Breast epithelium (tissue), 4 donors: ENCODE results near the gene PPM1F. TPM values are rescaled to one million over a fixed set of nuclear protein-coding genes. Genes with fewer than 3 reads are reported as not detected.

ENCODE experiments used
- DNase-seq, 2 donors: peaks; one replicate each; pipeline ENCODE4 v3.0.0-alpha.2; 2019; ENCODE audit warnings: low spot score in 2 of 2
- H3K27ac ChIP-seq, 2 donors: fragments of 200-600 bp; sonication (generic) in 1 of 2; one replicate each; pipeline ENCODE4 v1.5.1; 2016 to 2019; ENCODE audit warnings: mild to moderate bottlenecking in 1 of 2
- H3K27me3 ChIP-seq, 2 donors: fragments of 200-600 bp; sonication (generic) in 1 of 2; one replicate each; pipeline versions ENCODE4 v1.5.1 to v1.6.0; 2017 to 2019; ENCODE audit warnings: control low read depth in 1 of 2, mild to moderate bottlenecking in 1 of 2
- H3K36me3 ChIP-seq: fragments of 200-600 bp; one replicate; pipeline ENCODE4 v1.5.1; 2019
- H3K4me1 ChIP-seq, 2 donors: fragments of 200-600 bp; sonication (generic); one replicate each; pipeline ENCODE4 v1.5.1; 2016 to 2019; ENCODE audit warnings: control low read depth in 1 of 2
- H3K4me3 ChIP-seq, 3 donors: fragments of 200-600 bp; sonication (generic); 1 replicate in 2 of 3; 2 replicates in 1 of 3; pipeline ENCODE4 v1.5.1; 2016 to 2019; ENCODE audit warnings: mild to moderate bottlenecking in 3 of 3, moderate library complexity in 2 of 3
- H3K9me3 ChIP-seq, 2 donors: fragments of 200-600 bp; sonication (generic) in 1 of 2; one replicate each; pipeline ENCODE4 v1.5.1; 2016 to 2019; ENCODE audit warnings: control low read depth in 1 of 2
- POLR2A ChIP-seq: fragments of 450-650 bp; IDR thresholded peaks from one replicate; pipeline ENCODE4 v1.6.1; 2016; ENCODE audit warnings: antibody characterized with exemption, mild to moderate bottlenecking, moderate library complexity
- POLR2AphosphoS5 ChIP-seq, 3 donors: sonication (generic); formaldehyde crosslinking; IDR thresholded peaks; one replicate each; pipeline ENCODE4 v1.6.1; 2017; ENCODE audit warnings: antibody characterized with exemption in 3 of 3
- intact Hi-C: fragments of 100-400 bp; cut with DNase I; formaldehyde crosslinking; loops from one replicate; pipeline ENCODE4 v1.15.1; 2023; ENCODE audit warnings: low total_unique reads
- total RNA-seq, 3 donors: library from RNA; depleted of rRNA; stranded (reverse); fragments of >200 nt; gene quantifications; one replicate each; pipeline ENCODE4 v1.1.0, GENCODE V29; 2016
- TF ChIP-seq, protein P1 (sequence below), 3 donors: fragments of 450-650 bp; IDR thresholded peaks; one replicate each; pipeline ENCODE4 v1.5.1; 2016 to 2017; ENCODE audit warnings: antibody characterized with exemption in 3 of 3, mild to moderate bottlenecking in 3 of 3, moderate library complexity in 3 of 3

Gene PPM1F
- total RNA-seq, 3 donors from 2014 or later: 24.3 to 45.2 (median 28.1) TPM

DNA sequence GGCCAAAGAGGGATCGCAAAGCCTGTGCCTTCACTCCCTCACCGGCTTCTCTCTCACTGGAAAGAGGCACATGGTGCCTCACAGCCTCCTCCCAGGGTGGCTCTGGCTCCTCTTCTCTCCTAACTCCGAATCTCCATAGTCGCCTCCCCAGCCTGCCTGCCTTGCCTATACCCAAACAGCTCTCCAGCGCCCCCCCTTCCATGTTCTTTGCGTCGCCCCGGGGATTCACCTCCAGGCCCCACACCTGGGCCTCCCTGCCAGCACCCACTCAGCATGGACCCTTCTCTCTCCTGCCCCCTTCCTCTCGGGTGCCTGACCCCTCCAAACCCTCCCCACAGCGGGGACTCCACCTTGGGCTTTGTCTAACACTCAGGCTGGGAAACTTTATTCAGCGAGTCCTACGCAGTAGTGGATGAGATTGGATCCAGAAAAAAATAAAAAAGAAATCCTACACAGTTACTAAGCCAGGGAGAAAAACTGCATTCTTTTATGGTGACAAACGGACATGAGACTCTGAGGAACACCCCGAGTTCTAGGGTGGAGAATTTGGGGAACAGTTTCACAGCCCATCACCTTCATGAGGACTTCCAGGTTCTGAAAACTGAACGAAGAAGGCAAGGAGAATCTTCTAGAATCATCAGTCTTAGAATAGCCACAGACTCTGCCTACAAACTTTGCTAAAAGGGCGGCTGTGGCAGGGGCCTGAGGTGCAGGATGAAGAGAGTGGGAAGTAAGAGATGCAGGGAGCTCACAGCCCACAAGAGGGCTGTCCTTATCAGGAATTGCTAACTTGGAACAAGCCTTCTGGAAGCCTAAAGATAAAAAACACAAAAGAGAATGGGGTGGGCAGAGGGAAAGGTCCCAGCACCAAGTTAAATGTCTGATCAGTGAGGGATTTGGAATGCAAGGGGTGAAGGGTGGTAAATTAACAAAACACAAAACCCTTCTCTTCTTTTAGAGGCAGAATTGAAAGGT is 5.3 kb downstream of the PPM1F start:
- Histone ChIP-seq H3K4me1 (peaks cover 7 to 17% of the 10 kb centered on the region in 2 donors), H3K27me3 (no peaks in the 10 kb centered on the region), H3K36me3 (no peaks in the 10 kb centered on the region), H3K27ac (peak overlapping the region; percentile 90 to 97), H3K4me3 (peak overlapping the region in 1 of 3 donors; percentile 26), H3K9me3 (no peaks in the 10 kb centered on the region)
- DNase-seq: no peak
- intact Hi-C loops: no loop called here
- TF ChIP-seq POLR2A (no peak), POLR2AphosphoS5 (IDR thresholded peaks at IDR 0.05) (no peak)
- TF ChIP-seq, protein P1, sequence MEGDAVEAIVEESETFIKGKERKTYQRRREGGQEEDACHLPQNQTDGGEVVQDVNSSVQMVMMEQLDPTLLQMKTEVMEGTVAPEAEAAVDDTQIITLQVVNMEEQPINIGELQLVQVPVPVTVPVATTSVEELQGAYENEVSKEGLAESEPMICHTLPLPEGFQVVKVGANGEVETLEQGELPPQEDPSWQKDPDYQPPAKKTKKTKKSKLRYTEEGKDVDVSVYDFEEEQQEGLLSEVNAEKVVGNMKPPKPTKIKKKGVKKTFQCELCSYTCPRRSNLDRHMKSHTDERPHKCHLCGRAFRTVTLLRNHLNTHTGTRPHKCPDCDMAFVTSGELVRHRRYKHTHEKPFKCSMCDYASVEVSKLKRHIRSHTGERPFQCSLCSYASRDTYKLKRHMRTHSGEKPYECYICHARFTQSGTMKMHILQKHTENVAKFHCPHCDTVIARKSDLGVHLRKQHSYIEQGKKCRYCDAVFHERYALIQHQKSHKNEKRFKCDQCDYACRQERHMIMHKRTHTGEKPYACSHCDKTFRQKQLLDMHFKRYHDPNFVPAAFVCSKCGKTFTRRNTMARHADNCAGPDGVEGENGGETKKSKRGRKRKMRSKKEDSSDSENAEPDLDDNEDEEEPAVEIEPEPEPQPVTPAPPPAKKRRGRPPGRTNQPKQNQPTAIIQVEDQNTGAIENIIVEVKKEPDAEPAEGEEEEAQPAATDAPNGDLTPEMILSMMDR (IDR thresholded peaks at IDR 0.05): peak in 2 of 3 donors; percentile 6 to 41

DNA sequence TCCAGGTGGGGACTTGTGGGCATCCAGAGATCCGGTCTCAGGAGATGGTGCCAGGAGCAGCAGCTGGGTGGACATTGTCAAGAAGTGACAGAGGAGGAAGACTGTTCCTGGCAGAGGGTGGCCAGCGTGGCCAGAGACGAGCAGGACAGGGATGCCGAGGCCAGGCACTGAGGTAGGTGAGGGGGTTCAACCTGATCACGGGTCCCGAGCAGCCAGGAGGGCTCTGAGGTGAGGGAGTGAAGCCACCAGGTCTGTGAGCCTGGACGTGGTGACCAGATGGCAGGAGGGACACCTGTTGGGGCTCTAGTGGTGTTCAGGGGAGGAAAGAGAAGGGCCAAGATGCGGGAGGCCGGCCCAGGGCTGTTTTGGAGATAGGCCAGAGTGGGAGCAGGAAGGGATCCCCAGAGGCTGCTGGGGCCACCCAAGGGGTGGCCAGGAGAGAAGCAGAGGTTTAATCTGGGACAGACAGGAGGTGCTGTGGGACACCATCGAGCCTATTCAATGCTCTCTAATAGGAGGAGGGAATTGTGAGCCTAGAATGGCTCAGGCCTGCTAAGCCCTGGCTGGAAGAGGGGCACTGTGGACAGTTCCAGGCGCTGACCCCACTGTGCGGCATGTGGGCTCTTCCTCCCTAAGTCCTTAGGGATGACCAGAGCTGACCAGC is 6.3 kb downstream of the PPM1F start:
- H3K36me3 ChIP-seq: no peaks in the 10 kb centered on the region
- no peaks in the 10 kb centered on the region for H3K9me3 ChIP-seq
- TF ChIP-seq, protein P1 (IDR thresholded peaks at IDR 0.05): no peak
- TF ChIP-seq POLR2A (no peak), POLR2AphosphoS5 (IDR thresholded peaks at IDR 0.05) (no peak)
- no peak for DNase-seq
- intact Hi-C loops: no loop called here
- peak overlapping the region in 1 of 3 donors; percentile 26 for H3K4me3 ChIP-seq
- H3K27me3 ChIP-seq: no peaks in the 10 kb centered on the region
- H3K27ac ChIP-seq: peak overlapping the region; percentile 90 to 97
- H3K4me1 ChIP-seq: peaks cover under 1 to 17% of the 10 kb centered on the region in 2 donors

DNA sequence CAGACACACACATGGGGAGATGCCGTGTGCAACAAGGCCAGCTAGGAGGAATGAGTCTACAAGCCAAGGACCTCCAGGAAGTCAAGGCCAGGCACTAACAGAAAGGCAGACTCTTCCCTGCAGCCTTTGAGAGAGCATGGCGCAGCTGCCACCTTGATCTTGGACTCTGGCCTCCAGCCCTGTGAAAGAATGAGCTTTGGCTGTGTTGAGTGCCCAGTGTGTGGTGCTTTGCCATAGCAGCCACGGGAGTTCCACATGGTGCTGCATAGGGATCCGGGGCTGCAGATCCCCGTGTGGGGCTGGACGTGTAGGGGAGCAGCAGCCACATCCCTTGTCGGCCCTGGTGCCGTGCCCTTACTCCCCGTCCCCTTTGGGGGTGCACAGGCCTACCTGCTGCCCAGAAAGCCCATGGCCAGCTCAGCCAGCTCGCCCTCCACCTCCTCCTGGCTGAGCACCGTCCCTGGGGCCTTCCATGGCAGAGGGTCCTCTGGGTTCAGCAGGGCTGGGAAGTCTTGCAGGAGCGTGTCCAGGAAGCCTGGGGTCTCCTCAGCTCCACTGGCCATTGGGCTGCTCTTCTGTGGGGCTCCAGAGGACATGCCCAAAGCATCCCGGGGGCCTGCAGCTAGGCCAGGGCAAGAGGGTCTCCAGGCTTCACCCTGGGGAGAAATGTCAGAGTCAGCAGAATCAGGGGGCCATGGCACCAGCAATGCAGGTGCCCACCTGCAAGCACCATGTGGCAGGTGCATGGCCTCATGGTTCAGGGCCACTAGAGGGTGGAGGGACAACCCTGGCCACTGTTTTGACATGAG is 7.0 kb downstream of the PPM1F start:
- no peaks in the 10 kb centered on the region for H3K36me3 ChIP-seq
- H3K27ac ChIP-seq: peak overlapping the region; percentile 90 to 97
- H3K9me3 ChIP-seq: no peaks in the 10 kb centered on the region
- DNase-seq: no peak
- no peak overlapping the region for H3K4me3 ChIP-seq
- intact Hi-C loops: no loop called here
- no peaks in the 10 kb centered on the region for H3K27me3 ChIP-seq
- peaks cover 0 to 17% of the 10 kb centered on the region in 2 donors for H3K4me1 ChIP-seq
- TF ChIP-seq POLR2AphosphoS5 (IDR thresholded peaks at IDR 0.05): no peak
- TF ChIP-seq, protein P1 (IDR thresholded peaks at IDR 0.05): no peak
- no peak for TF ChIP-seq POLR2A

DNA sequence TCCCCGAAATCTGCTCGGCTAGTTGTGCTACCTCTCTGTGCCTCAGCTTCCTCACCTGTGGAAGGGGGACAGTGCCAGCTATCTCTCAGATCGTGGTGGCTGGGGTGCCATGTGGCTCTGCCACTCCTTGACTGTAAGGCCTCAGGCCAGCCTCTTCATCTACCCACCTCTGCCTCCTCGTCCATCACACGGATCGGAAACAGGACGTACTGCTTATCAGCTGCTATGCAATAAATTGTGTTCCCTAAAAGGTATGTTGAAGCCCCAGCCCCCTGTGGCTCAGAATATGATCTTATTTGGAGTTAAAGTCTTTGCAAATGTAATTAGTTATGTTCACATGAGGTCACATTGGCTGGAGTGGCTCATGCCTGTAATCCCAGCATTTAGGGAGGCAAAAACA is 7.8 kb downstream of the PPM1F start:
- DNase-seq: no peak
- Histone ChIP-seq H3K36me3 (no peaks in the 10 kb centered on the region), H3K27me3 (no peaks in the 10 kb centered on the region), H3K4me3 (no peak overlapping the region), H3K9me3 (no peaks in the 10 kb centered on the region), H3K27ac (peak overlapping the region; percentile 90 to 93), H3K4me1 (peaks cover 0 to 17% of the 10 kb centered on the region in 2 donors)
- TF ChIP-seq POLR2A (no peak), POLR2AphosphoS5 (IDR thresholded peaks at IDR 0.05) (no peak)
- TF ChIP-seq, protein P1 (IDR thresholded peaks at IDR 0.05): no peak
- intact Hi-C loops: no loop called here
